ENCODE measurements around the gene SP9.

GRCh38 chr2:174338671-174339560 is 4.2 kb downstream of the SP9 start:
- TF ChIP-seq CTCF (IDR thresholded peaks at IDR 0.05) (no peak), POLR2A (IDR thresholded peaks at IDR 0.05) (no peak)
